Raji (cell line): ENCODE measurements around the gene SOX6.

Experiments
- POLR2A ChIP-seq: IDR thresholded peaks from 2 replicates; pipeline ENCODE4 v1.6.1; 2011; ENCODE audit warnings: low read depth, low read length, control low read depth; ENCODE audit not compliant: insufficient read depth

SOX6 gene

GRCh38 chr11:15935373-15935772 is 421.0 kb downstream of the SOX6 start:
- TF ChIP-seq POLR2A: no peak

- TF ChIP-seq POLR2A: no peak
Measured at GRCh38 chr11:15933886-15934625, 422.3 kb downstream of the SOX6 start.

- no peak for TF ChIP-seq POLR2A
Measured at GRCh38 chr11:15932417-15932816, 423.9 kb downstream of the SOX6 start.

- no peak for TF ChIP-seq POLR2A
Measured at GRCh38 chr11:15931497-15931896, 424.8 kb downstream of the SOX6 start.

GRCh38 chr11:15930442-15931025 is 425.8 kb downstream of the SOX6 start:
- TF ChIP-seq POLR2A: no peak

- TF ChIP-seq POLR2A: no peak
Measured at GRCh38 chr11:15929371-15929901, 426.9 kb downstream of the SOX6 start.

- no peak for TF ChIP-seq POLR2A
Measured at GRCh38 chr11:15927864-15928217, 428.5 kb downstream of the SOX6 start.

GRCh38 chr11:15927196-15927863 is 429.0 kb downstream of the SOX6 start:
- TF ChIP-seq POLR2A: no peak

- TF ChIP-seq POLR2A: no peak
Measured at GRCh38 chr11:15926071-15926470, 430.3 kb downstream of the SOX6 start.

- TF ChIP-seq POLR2A: no peak
Measured at GRCh38 chr11:15923183-15923582, 433.2 kb downstream of the SOX6 start.

- TF ChIP-seq POLR2A: no peak
Measured at GRCh38 chr11:15920856-15921629, 435.3 kb downstream of the SOX6 start.

GRCh38 chr11:15918674-15919073 is 437.7 kb downstream of the SOX6 start:
- TF ChIP-seq POLR2A: no peak

GRCh38 chr11:15918212-15918611 is 438.1 kb downstream of the SOX6 start:
- no peak for TF ChIP-seq POLR2A
